Glomerular endothelial cell (primary cell): Measurements from ENCODE around the gene PCSK7. TPM values are rescaled to one million over a fixed set of nuclear protein-coding genes. Genes with fewer than 3 reads are reported as not detected.

Source experiments
- DNase-seq: peaks from one replicate; pipeline ENCODE4 v3.0.0-alpha.2; 2011; ENCODE audit warnings: low read depth, low spot score; ENCODE audit errors: extremely low read depth
- total RNA-seq: library from RNA; depleted of rRNA; stranded (reverse); fragments of >200 nt; gene quantifications from 2 replicates; pipeline ENCODE4 v1.2.3, GENCODE V29; 2015

Gene PCSK7
- total RNA-seq, 1 donor from 2014 or later: 68.0 TPM

DNA sequence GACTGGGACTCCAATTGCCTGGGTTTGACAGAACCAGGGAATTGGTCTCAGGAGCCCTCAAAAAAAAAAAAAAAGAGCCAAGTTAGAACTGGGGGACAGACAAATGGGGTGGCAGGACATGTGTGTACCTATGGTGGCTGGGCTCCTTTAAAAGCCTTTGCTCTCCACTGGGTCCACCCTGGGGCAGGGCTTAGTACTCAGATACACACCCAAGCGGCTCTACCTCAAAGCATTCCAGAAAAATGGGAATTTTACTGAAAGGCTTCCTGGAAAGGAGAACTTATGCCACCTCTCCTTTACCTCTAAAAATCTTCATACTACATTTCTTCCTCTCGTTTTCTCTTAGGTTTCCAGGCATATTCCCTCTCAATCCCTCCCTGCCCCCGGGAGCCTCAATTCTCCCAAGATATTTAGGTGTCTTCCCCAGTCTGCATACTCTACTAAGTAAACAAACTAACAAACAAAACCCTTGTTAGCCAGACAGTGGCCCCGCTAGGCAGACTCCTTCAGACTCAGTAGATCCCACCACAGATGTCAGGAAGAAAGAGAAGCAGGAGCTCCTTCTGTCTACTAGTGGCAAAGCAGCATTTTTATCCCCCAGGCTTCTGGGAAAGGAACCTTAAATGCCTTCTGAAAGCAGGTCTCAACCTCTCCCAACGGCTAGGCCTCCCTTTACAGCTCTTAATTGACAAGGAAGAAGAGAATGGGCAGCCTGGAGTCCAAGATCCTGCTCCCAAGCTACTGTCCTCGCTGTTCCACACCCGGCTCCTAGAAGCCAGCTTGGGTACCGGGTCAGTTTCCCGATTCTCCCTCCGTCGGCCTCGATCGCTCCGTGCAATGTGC, 653 bp downstream of the PCSK7 start:
- no peak for DNase-seq

GRCh38 chr11:117230286-117230961, 1.4 kb downstream of the PCSK7 start:
- no peak for DNase-seq

DNA sequence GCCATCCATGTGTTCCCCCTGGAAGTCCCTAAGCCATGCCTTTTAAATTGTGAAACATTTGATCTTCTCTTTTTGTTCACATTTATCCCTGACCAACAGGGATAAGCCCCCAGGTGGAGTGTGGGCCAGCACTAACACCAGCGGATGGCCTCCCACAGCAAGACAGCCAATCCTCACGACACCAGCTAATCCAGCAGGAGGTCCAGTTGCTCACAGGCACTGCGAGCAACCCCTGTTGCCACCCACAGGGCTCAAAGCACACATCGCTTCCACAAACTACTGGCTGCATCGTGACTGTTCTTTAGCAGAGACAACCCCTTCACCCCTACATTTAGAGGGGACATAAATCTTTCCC, 2.0 kb downstream of the PCSK7 start:
- no peak for DNase-seq

GRCh38 chr11:117229411-117229810, 2.5 kb downstream of the PCSK7 start:
- DNase-seq: no peak

- no peak for DNase-seq
Measured at GRCh38 chr11:117228091-117228490, 3.8 kb downstream of the PCSK7 start.

- DNase-seq: peak; percentile 50
Measured at GRCh38 chr11:117226388-117227385, 5.2 kb downstream of the PCSK7 start.

DNA sequence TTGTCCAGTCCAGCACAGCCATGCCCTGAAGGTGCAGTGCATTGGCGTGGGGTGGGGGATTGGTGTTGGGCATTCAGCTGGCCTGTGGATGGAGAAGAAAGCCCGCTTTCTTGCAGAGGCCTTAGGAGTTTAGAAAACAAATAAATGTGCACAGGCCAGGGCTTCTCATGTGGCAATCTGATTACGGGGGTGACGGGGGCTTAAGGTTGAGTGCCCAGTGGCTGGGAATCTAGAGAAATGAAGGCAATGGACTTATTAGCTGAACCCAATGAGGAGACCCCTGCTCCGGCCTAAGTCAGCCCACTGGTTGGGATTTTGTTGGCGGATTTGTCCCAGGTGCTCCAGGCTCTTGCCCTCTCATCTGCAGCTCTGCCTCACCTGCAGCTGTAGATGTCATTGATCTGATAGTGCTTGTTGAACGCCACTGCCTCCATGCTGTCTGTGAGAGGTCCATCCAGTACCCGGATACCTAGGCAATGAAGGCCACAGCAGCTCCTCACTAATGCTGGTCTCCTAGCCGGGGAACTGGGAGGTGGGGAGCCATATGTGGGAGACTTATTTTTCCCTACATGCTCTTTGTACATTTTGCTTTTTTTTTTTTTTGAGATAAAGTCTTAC, 6.2 kb downstream of the PCSK7 start:
- no peak for DNase-seq

DNA sequence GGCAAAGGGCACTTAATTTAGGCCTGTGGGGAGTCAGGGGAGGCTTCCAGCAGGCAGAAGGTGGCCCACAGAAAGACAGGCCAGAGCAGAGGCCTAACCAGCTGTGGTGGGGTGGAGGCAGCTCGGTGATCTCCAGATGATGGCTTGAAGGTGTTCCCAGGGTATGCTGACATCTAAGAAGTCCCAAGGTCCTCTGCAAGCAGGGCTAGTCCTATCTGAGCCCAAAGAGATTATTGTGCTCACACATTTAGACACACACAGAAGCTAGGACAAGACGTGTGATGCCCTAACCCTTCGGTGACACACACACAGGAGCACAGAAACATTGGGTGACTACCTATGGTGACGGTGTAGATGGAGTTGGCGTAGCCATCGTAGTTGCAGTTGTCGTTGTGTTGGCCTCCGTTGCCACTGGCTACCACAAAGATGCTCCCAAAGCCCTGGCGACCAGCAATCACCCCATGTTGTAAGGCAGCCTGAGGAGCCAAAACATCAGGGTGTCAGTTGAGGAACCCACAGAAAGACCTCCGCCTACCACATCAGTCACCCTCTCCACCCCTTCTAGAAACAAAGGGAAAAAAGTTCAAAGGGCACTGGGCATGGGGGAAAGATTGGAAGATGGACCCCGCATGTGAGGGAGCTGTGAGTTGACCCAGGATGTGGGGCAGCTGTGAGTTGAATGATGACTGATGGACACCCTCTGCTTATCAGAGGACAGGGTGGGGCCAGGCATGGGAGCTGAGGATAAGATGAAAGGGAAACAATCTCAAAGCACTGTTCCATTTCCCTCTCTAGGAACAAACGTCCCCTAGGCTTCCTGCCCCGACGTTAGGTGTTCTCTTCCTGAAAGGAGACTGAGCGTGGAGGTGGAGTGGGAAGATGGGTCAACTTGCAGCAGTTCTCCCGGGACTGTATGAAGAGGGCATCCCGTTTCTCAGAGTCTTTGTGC, 7.9 kb downstream of the PCSK7 start:
- no peak for DNase-seq

DNA sequence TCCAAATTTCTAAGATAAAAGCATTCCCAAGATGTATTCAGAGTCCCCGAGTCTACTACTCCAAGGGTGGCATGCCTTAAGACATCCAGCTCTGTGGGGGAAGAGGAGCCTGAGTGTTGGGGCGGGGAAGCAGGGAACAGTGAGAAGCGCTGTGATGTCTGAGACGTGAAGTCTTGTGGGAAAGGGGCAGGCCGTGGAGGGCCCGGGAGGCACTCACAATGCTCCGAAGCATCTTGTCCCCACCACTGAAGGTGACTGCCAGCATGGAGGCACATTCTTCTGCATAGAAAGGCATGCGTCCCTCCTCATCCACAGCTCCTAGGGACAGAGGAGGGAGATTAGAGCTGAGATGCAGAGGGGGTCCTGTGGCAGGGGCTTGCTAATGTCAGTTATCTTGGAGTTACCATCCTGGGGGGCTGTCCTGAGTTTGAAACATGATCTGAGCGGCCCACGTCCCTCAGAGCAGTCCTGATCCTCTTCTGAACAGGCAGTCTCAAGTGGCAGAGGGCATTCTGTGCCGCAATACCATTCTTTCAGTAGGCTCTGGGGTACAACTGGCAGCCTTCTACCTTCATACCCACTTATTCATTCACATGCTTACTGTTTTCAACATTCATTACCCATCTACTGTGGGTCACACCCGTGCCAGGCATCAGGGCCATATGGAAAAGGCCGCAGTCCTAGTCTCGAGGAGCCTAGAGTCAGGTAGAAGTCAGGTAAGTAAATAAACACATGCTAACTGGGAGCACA, 8.7 kb downstream of the PCSK7 start:
- DNase-seq: no peak

DNA sequence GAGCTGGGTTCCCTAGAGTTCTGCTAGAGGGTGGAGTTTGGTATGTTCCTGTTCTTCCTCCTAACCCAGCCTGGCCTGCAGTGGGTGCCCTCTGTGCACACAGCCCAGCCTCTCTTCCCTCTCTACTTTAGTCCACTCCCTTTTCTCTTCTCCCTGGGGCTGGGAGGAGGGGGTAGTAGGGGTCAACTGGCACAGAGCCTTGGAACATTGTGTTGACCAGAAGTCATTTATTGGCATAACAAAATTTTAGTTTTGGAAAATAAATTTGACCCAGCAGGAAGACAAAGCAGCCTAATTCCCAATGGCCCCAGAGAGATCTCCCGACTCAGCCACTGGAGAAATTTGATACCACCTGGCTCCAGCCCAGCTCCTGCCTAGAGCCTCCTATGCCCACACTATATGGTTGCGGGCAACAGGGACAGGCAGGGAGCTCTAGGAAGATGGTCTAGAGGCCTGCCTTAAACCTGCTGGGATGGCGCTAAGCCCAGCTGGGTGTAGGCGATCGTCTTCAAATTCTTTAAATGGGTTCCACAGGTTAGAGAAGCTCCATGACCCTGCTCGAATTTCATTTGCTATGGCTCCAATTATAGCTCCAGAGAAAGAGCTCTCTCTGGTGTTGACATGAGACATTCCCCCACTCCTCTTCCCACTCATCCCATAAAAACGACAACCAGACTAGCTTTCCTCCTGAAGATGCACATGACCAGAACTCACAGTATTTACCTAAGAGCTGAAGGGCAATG, 9.9 kb downstream of the PCSK7 start:
- no peak for DNase-seq

DNA sequence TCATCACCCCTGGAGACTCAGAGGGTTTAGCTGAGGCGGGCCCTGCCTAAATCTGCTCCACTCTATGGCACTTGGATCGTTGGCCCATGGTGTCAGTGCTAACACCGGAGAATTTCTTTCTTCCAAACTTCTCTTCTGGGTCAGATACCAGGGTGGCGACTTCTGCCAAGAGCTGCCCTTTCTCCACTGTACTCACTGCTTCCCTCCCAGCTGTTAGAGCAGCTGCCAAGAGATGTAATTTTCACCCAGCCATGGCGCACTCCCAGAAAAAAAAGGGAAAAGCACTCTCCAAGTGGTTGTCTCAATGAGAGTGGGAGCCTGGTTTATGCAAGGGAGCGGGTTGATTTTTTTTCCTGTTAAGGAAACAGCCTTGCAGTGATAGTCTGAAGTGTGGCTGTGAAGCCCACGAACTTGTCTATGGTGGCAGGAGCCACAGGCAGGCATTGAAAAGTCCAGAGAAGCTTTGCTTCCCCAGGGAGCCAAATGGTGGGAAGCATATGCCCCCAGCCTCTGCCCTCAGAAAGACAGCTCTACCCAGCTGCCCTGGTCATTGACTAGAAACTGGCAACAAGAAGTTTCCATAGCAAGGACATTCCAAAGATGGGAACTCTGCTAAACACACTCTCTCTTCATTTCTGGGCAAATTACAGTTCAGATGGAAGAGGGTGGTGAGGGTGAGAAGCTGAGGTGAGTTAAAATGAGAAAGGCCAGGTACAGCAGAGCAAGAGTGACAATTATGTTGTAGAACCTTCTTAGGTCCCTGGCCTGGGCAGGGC, 10.7 kb downstream of the PCSK7 start:
- no peak for DNase-seq

DNA sequence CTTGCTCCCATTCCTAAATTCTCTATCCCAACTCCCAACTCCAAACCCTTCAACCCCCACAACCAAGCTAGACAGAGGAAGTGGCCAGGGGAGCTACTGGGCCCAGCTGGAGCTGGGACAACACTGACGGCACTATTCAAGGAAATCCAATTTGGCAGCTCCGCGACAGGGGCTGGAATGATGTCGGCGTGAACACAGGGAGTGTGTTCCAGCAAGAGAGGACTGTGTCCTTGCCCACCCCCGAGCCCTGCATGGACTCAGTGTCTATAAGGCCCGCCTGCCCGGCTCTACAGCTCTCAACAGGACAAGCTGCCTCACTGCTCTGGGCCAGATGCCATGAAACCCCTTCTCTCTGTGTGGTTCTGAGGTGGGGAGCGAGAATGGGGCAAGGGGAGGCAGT, 11.3 kb downstream of the PCSK7 start:
- no peak for DNase-seq

DNA sequence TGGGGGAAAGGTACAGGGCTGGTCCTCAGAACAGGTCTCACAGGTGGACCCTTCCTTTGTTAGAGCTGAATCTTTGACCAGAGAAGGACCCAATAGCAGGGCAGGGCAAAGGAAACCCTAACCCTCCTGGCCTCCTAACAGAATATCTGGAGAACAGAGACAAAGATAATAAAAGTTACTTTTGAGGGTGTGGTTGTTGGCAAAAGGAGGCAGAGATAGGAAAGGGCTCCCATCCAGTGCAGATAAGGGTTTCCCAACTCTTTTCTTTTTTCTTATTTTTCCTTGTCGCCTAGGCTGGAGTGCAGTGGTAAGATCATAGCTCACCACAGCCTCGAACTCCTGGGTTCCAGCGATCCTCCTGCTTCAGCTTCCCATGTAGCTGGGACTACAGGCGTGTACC, 11.9 kb downstream of the PCSK7 start:
- DNase-seq: no peak

DNA sequence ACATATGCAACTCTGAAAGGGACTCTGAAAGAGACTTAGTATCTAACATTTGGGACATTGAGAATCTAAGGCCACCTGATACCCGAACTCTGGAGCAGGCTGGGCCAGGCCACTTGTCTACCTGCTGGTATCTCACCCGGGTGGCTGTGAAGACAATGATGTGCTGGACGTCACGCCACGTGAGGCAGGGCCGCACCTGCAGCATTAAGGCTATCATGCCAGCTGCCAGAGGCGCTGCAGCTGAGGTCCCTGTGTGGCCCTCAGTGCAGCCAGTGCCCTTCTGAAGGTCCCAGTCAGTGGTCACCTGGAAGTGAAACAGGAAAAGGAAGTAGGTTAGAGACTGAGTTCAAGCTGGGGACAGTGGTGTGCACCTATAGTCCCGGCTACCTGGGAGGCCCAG, 12.4 kb downstream of the PCSK7 start:
- DNase-seq: no peak

- no peak for DNase-seq
Measured at GRCh38 chr11:117219001-117219400, 12.9 kb downstream of the PCSK7 start.

DNA sequence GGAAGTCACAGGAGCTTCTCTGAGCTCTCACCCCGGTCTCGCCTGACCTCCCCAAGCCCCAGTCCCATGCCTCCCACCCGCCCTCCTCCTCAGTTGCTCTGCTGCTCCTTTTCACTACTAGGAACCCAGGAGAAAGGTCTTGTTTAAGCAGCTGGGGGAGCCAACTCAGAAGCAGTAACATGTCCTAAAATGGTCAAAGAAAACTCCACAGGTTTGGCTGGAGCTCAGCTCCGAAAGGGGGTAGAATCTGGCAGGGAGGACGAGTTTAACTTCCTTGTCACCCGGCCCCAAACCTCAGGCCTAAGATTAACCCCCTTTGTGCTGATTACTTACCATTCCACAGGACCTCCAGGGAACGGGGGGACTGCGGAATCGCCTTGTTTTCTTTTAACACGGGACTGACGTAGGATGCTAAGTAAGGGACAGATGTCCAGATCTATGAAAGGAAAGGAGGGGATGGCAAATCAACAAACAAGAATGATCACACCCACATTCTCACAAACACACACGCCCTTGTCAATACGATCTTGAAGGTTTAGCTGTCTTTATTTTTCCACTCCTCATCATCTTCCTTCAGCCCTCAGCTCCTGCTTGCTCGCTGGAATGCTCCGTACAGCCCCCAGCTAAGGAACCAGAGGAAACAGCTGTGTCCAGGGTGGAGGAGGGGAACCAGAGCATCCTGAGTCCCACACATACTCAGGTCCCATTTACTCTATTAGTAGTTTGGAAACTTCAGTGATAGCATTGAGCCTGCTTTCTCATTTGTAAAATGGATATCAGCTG, 13.5 kb downstream of the PCSK7 start:
- no peak for DNase-seq
